Hepatocyte (in vitro differentiated cells): ENCODE measurements around the gene CMTM5.

ENCODE experiments used
- CTCF ChIP-seq: fragments of 200-600 bp; sonication (generic); IDR thresholded peaks from 2 replicates; pipeline ENCODE4 v1.5.1; 2016; ENCODE audit warnings: antibody characterized with exemption, mild to moderate bottlenecking; ENCODE audit not compliant: poor library complexity
- EZH2 ChIP-seq: fragments of 200-600 bp; sonication (generic); IDR thresholded peaks from 2 replicates; pipeline ENCODE4 v1.6.1; 2016; ENCODE audit warnings: antibody characterized with exemption, mild to moderate bottlenecking, borderline replicate concordance
- EZH2phosphoT487 ChIP-seq: fragments of 200-600 bp; sonication (generic); IDR thresholded peaks from one replicate; pipeline ENCODE4 v1.6.1; 2018; ENCODE audit warnings: antibody characterized with exemption, mild to moderate bottlenecking, low read depth, moderate library complexity; ENCODE audit not compliant: unreplicated experiment, severe bottlenecking

GRCh38 chr14:23365732-23366425, 11.0 kb upstream of the CMTM5 start:
- TF ChIP-seq CTCF (no peak), EZH2 (no peak), EZH2phosphoT487 (no peak)
